Activated CD8-positive, alpha-beta memory T cell treated with anti-CD3 and anti-CD28 coated beads, Interleukin-2, amount 10 ng/mL, durations not matched to agents 7 days and 5 days (primary cell): ENCODE measurements around the gene HOXD3. TPM values are rescaled to one million over a fixed set of nuclear protein-coding genes. Genes with fewer than 3 reads are reported as not detected.

ENCODE experiments used
- ATAC-seq: fragments of 150-1000 bp; cut with Tn5 transposase; one replicate; pipeline ENCODE4 v1.10.0; 2021; ENCODE audit warnings: moderate library complexity
- CTCF ChIA-PET: fragments of 350-600 bp; sonication (Branson Sonifier 250); formaldehyde crosslinking; loops from one replicate; lab custom pipeline; 2021; ENCODE audit warnings: antibody characterized with exemption; lab: Charles Lee
- DNase-seq: peaks from one replicate; pipeline ENCODE4 v3.0.0-alpha.2; 2020
- H3K27ac Mint-ChIP-seq: one replicate; pipeline ENCODE4 v1.8.0; 2021; ENCODE audit warnings: mild to moderate bottlenecking, mixed read lengths
- H3K27me3 Mint-ChIP-seq: one replicate; pipeline ENCODE4 v1.8.0; 2021; ENCODE audit warnings: mixed read lengths
- H3K36me3 Mint-ChIP-seq: one replicate; pipeline ENCODE4 v1.8.0; 2021; ENCODE audit warnings: mild to moderate bottlenecking, mixed read lengths
- H3K4me1 Mint-ChIP-seq: one replicate; pipeline ENCODE4 v1.8.0; 2021; ENCODE audit warnings: mixed read lengths
- H3K4me3 Mint-ChIP-seq: one replicate; pipeline ENCODE4 v1.8.0; 2021; ENCODE audit warnings: mild to moderate bottlenecking, moderate library complexity, mixed read lengths
- H3K9me3 Mint-ChIP-seq: one replicate; pipeline ENCODE4 v1.8.0; 2022; ENCODE audit warnings: low read depth, mixed read lengths
- total RNA-seq, 2 experiments: library from RNA; stranded (reverse); gene quantifications; one replicate each; pipeline ENCODE4 v1.2.3, GENCODE V29; 2021

HOXD3 gene
- total RNA-seq, result not detected

- Mint-ChIP-seq H3K36me3 (peaks cover 2% of the 10 kb centered on the region), H3K4me3 (no peak within 1 kb of the TSS)
- CTCF ChIA-PET, result interaction anchor here (1.6 kb wide), 1 partner anchor 481 kb away, joined by 3 read pairs; no protein-coding TSS in a partner anchor
Measured at GRCh38 chr2:176156807-176157498, at the start of gene HOXD3. Gene HOXD3 (plus strand): TSS chr2:176157307. CDS start chr2:176169115, 11,808 bp downstream.

GRCh38 chr2:176107731-176108181 is 49.4 kb upstream of the HOXD3 start:
- H3K4me1 Mint-ChIP-seq, result peaks cover 10% of the 10 kb centered on the region
- H3K9me3 Mint-ChIP-seq, result no peaks in the 10 kb centered on the region
- H3K4me3 Mint-ChIP-seq, result no peak overlapping the region
- CTCF ChIA-PET, result no interaction called here
- no peak overlapping the region for H3K27ac Mint-ChIP-seq
- peaks cover 85% of the 10 kb centered on the region for H3K27me3 Mint-ChIP-seq
- no peak for DNase-seq
- no peak for ATAC-seq
- H3K36me3 Mint-ChIP-seq, result peaks cover 5% of the 10 kb centered on the region

More at GRCh38 chr2:176156807-176157498, at the start of gene HOXD3:
- ATAC-seq (no peak), DNase-seq (no peak)
- Mint-ChIP-seq H3K27me3 (peaks cover 88% of the 10 kb centered on the region), H3K27ac (peak within 1 kb of the TSS; percentile 22), H3K4me1 (peaks cover 4% of the 10 kb centered on the region), H3K9me3 (no peaks in the 10 kb centered on the region)

- DNase-seq (no peak), ATAC-seq (no peak)
- Mint-ChIP-seq H3K27ac (peak overlapping the region; percentile 41), H3K27me3 (peaks cover 85% of the 10 kb centered on the region), H3K36me3 (peaks cover 5% of the 10 kb centered on the region), H3K9me3 (no peaks in the 10 kb centered on the region), H3K4me3 (peak overlapping the region; percentile 10), H3K4me1 (peaks cover 10% of the 10 kb centered on the region)
- CTCF ChIA-PET, result interaction anchor here (0.8 to 1.6 kb wide), 4 partner anchors 22 to 60 kb away, joined by 3 to 4 read pairs (median 4); no protein-coding TSS in a partner anchor
Measured at GRCh38 chr2:176109192-176109901, 47.8 kb upstream of the HOXD3 start.

- H3K9me3 Mint-ChIP-seq, result no peaks in the 10 kb centered on the region
- H3K4me3 Mint-ChIP-seq, result no peak overlapping the region
- peaks cover 5% of the 10 kb centered on the region for H3K36me3 Mint-ChIP-seq
- peaks cover 85% of the 10 kb centered on the region for H3K27me3 Mint-ChIP-seq
- DNase-seq, result no peak
- CTCF ChIA-PET, result interaction anchor here (0.8 to 2.2 kb wide), 10 partner anchors 12 to 805 kb away, joined by 3 to 8 read pairs (median 3); no protein-coding TSS in a partner anchor
- no peak for ATAC-seq
- H3K4me1 Mint-ChIP-seq, result peaks cover 10% of the 10 kb centered on the region
- H3K27ac Mint-ChIP-seq, result peak overlapping the region; percentile 22
Measured at GRCh38 chr2:176109946-176110345, 47.2 kb upstream of the HOXD3 start.

GRCh38 chr2:176110415-176111308 is 46.4 kb upstream of the HOXD3 start:
- H3K27ac Mint-ChIP-seq, result peak overlapping the region; percentile 40
- CTCF ChIA-PET, result interaction anchor here (0.8 to 2.2 kb wide), 14 partner anchors 13 to 1038 kb away, joined by 3 to 8 read pairs (median 3); no protein-coding TSS in a partner anchor
- H3K4me1 Mint-ChIP-seq, result peaks cover 10% of the 10 kb centered on the region
- no peak overlapping the region for H3K4me3 Mint-ChIP-seq
- H3K9me3 Mint-ChIP-seq, result no peaks in the 10 kb centered on the region
- DNase-seq (no peak), ATAC-seq (no peak)
- H3K36me3 Mint-ChIP-seq, result peaks cover 5% of the 10 kb centered on the region
- H3K27me3 Mint-ChIP-seq, result peaks cover 85% of the 10 kb centered on the region

GRCh38 chr2:176111309-176111663 is 45.8 kb upstream of the HOXD3 start:
- H3K27me3 Mint-ChIP-seq, result peaks cover 85% of the 10 kb centered on the region
- DNase-seq, result no peak
- peak overlapping the region; percentile 40 for H3K27ac Mint-ChIP-seq
- H3K9me3 Mint-ChIP-seq, result no peaks in the 10 kb centered on the region
- ATAC-seq, result no peak
- H3K36me3 Mint-ChIP-seq, result peaks cover 4% of the 10 kb centered on the region
- peaks cover 8% of the 10 kb centered on the region for H3K4me1 Mint-ChIP-seq
- H3K4me3 Mint-ChIP-seq, result no peak overlapping the region
- CTCF ChIA-PET, result interaction anchor here (1.0 to 2.2 kb wide), 10 partner anchors 14 to 1038 kb away, joined by 3 to 8 read pairs (median 4); no protein-coding TSS in a partner anchor

- H3K9me3 Mint-ChIP-seq, result no peaks in the 10 kb centered on the region
- H3K36me3 Mint-ChIP-seq, result peaks cover 2% of the 10 kb centered on the region
- H3K27ac Mint-ChIP-seq, result peak overlapping the region; percentile 11
- ATAC-seq, result no peak
- no peak overlapping the region for H3K4me3 Mint-ChIP-seq
- DNase-seq, result no peak
- CTCF ChIA-PET, result interaction anchor here (1.2 to 2.2 kb wide), 5 partner anchors 14 to 803 kb away, joined by 3 to 8 read pairs (median 4); no protein-coding TSS in a partner anchor
- H3K27me3 Mint-ChIP-seq, result peaks cover 89% of the 10 kb centered on the region
- peaks cover 6% of the 10 kb centered on the region for H3K4me1 Mint-ChIP-seq
Measured at GRCh38 chr2:176111846-176112374, 45.2 kb upstream of the HOXD3 start.

- Mint-ChIP-seq H3K4me3 (no peak overlapping the region), H3K36me3 (peaks cover 2% of the 10 kb centered on the region), H3K27ac (no peak overlapping the region), H3K27me3 (peaks cover 91% of the 10 kb centered on the region), H3K9me3 (no peaks in the 10 kb centered on the region), H3K4me1 (peaks cover 4% of the 10 kb centered on the region)
- no peak for DNase-seq
- CTCF ChIA-PET, result interaction anchor here (1.2 to 1.8 kb wide), 2 partner anchors 14 to 28 kb away, joined by 4 to 5 read pairs; no protein-coding TSS in a partner anchor
- no peak for ATAC-seq
Measured at GRCh38 chr2:176112375-176113302, 44.5 kb upstream of the HOXD3 start.

- ATAC-seq, result no peak
- H3K36me3 Mint-ChIP-seq, result peaks cover 1% of the 10 kb centered on the region
- CTCF ChIA-PET, result interaction anchor here (0.9 to 1.8 kb wide), 4 partner anchors 13 to 440 kb away, joined by 3 to 5 read pairs (median 4); no protein-coding TSS in a partner anchor
Measured at GRCh38 chr2:176114120-176114929, 42.8 kb upstream of the HOXD3 start.

GRCh38 chr2:176114930-176115625 is 42.0 kb upstream of the HOXD3 start:
- Mint-ChIP-seq H3K4me1 (peaks cover 6% of the 10 kb centered on the region), H3K9me3 (peaks cover 1% of the 10 kb centered on the region), H3K36me3 (no peaks in the 10 kb centered on the region), H3K4me3 (no peak overlapping the region), H3K27ac (no peak overlapping the region), H3K27me3 (peaks cover 99% of the 10 kb centered on the region)
- DNase-seq (no peak), ATAC-seq (no peak)
- CTCF ChIA-PET, result interaction anchor here (1.1 kb wide), 1 partner anchor 17 kb away, joined by 3 read pairs; no protein-coding TSS in a partner anchor

More at GRCh38 chr2:176114120-176114929, 42.8 kb upstream of the HOXD3 start:
- H3K27me3 Mint-ChIP-seq, result peaks cover 99% of the 10 kb centered on the region
- H3K4me1 Mint-ChIP-seq, result peaks cover 7% of the 10 kb centered on the region
- no peak overlapping the region for H3K27ac Mint-ChIP-seq
- DNase-seq, result no peak
- H3K4me3 Mint-ChIP-seq, result no peak overlapping the region
- H3K9me3 Mint-ChIP-seq, result peaks cover 1% of the 10 kb centered on the region
